GDM1 (cell line): ENCODE data around the gene PIK3R5.

Source experiments
- DNase-seq: peaks from one replicate; lab custom pipeline; 2025; lab: John Stamatoyannopoulos, UW

Gene PIK3R5

DNA sequence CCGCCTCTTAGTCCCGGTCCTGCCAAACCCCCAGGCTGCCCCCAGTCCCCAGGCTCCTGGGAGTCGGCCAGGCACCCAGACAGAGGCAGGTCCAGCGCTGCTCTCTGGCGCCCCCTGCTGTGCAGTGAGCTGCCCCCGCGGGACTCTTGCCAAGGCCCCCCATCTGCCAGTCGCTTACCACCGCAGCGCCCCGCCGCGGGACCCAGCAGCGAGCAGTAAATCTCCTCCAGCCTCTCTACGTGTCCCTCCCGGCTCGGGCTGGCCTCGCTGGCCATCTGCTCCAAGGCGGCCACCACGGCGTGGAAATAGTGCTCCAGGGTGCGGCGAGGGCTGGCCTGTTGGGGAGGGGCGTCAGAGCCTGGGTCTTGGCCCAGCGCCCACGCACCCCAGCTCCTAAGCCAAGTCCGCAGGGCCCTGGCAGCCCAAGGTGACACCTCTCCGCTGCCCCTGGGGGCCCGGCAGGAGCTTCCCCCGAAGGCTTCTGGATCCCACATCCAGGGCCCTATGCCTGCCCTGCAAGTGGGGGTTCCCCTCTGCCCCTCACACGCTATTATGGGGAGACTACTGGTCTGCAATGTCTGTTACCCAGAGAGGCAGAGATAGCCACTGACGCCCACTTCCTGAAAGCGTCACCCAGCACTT, 132.7 kb downstream of the PIK3R5 start:
- DNase-seq = no peak

DNA sequence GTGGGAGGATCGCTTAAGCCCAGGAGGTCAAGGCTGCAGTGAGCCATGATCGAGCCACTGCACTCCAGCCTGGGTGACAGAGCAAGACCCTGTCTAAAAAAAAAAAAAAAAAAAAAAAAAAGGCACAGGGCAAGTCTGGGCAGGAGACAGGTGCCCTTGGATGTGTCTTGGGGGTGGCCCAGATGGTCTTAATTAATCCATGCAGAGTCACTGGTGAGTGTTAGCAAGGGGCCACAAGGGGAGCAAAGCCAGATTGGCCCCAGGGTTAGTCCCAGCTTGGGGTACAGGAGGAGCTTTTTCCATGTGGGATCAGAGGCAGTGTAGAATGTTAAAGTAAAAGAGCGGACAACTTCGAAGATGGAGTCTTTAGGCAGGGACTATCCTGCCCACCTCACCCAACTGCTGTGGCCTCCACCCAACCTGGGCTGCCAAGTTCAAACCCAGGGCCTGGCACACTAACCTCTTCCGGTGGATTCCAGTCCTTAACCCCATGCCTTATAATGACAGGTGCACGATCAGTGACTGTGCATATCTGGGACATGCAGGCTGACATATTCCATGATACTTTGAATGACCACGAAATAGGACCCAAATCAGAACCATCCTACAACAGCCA, 134.2 kb downstream of the PIK3R5 start:
- no peak for DNase-seq

DNA sequence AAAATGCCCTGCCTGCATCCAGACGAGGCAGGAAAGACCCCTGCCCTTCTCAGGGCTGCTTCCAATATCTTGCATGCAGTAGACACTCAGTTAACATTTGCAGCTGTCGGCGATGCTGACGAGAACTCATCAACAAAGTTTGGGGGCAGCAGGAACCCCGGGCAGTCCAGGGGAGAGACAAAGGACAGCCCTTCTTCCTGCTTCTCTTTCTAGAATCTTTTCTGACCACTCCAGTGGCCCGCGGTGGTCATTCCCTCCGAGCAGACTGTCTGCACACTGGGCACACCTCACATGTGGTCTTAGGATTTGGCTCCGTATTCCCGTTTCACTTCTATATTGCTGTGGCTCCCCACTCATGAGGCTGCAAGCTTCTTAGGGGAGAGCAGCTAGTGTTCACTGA, 135.4 kb downstream of the PIK3R5 start:
- DNase-seq = no peak

DNA sequence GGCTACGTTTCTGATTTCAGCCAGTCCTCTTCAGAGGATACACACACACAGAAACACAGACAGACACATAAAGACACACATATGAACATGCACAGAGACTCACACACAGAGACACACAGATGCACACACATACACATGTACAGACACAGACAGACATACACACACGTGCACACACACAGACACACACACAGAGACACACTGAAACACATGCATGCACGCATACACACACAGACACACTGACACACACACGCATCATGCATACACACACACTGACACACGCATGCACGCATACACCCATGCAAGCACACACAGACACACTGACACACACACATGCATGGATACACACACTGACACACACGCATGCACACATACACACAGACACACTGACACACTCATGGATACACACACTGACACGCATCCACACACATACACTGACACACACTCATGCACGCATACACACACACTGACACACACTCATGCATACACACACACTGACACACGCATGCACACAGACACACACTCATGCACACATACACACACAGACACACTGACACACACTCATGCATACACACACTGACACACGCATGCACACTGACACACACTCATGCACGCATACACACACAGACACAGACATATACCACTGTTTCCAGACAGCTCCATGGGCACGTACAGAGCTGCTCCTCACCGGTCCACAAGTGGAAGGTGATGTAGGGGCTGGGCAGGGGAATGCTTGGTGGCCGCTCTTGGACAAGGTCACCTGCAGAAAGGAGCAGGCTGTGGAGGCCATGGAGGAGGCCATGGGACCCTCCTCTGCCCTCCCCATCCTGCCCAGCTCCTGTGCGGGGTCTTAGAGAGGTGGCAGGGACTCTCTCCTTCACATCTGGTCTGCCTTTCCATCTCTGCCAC, 136.2 kb downstream of the PIK3R5 start:
- no peak for DNase-seq
